ENCODE data around the gene FERD3L. TPM values are rescaled to one million over a fixed set of nuclear protein-coding genes. Genes with fewer than 3 reads are reported as not detected.

Gene FERD3L
- total RNA-seq, 1 donor from 2014 or later: not detected

GRCh38 chr7:19107356-19108146 lies 37.7 kb downstream of the FERD3L start:
- DNase-seq: no peak
- no peak overlapping the region for H3K27ac ChIP-seq
- peak overlapping the region; percentile 45 for H3K4me3 ChIP-seq
- H3K27me3 ChIP-seq (ENCODE audit: low read depth): peaks cover 94% of the 10 kb centered on the region
- peak in 1 of 2 donors; percentile 35 for ATAC-seq
- H3K4me1 ChIP-seq: peaks cover 18% of the 10 kb centered on the region
- H3K36me3 ChIP-seq: no peaks in the 10 kb centered on the region
- intact Hi-C loops (cut with DNase I): no loop called here
- TF ChIP-seq CTCF (IDR thresholded peaks at IDR 0.05): no peak
- H3K9me3 ChIP-seq: no peaks in the 10 kb centered on the region

GRCh38 chr7:19107081-19107355 lies 38.2 kb downstream of the FERD3L start:
- peak in 1 of 2 donors; percentile 11 for ATAC-seq
- H3K27ac ChIP-seq: no peak overlapping the region
- TF ChIP-seq CTCF (IDR thresholded peaks at IDR 0.05): no peak
- H3K4me1 ChIP-seq: peaks cover 18% of the 10 kb centered on the region
- DNase-seq: no peak
- no peaks in the 10 kb centered on the region for H3K36me3 ChIP-seq
- peak overlapping the region; percentile 45 for H3K4me3 ChIP-seq
- no peaks in the 10 kb centered on the region for H3K9me3 ChIP-seq
- H3K27me3 ChIP-seq (ENCODE audit: low read depth): peaks cover 94% of the 10 kb centered on the region
- intact Hi-C loops (cut with DNase I): no loop called here

- H3K4me1 ChIP-seq: peaks cover 18% of the 10 kb centered on the region
- intact Hi-C loops (cut with DNase I): no loop called here
- no peaks in the 10 kb centered on the region for H3K36me3 ChIP-seq
- peak in 1 of 2 donors; percentile 16 for ATAC-seq
- no peak overlapping the region for H3K27ac ChIP-seq
- peak overlapping the region; percentile 29 for H3K4me3 ChIP-seq
- no peaks in the 10 kb centered on the region for H3K9me3 ChIP-seq
- H3K27me3 ChIP-seq (ENCODE audit: low read depth): peaks cover 95% of the 10 kb centered on the region
- DNase-seq: no peak
- no peak for TF ChIP-seq CTCF (IDR thresholded peaks at IDR 0.05)
Observed at GRCh38 chr7:19106241-19107080, 38.8 kb downstream of the FERD3L start.

GRCh38 chr7:19105546-19105945 lies 39.7 kb downstream of the FERD3L start:
- Histone ChIP-seq H3K27me3 (ENCODE audit: low read depth) (peaks cover 87% of the 10 kb centered on the region), H3K27ac (no peak overlapping the region), H3K36me3 (no peaks in the 10 kb centered on the region), H3K9me3 (no peaks in the 10 kb centered on the region), H3K4me3 (no peak overlapping the region), H3K4me1 (peaks cover 18% of the 10 kb centered on the region)
- ATAC-seq: no peak
- intact Hi-C loops (cut with DNase I): no loop called here
- no peak for DNase-seq
- no peak for TF ChIP-seq CTCF (IDR thresholded peaks at IDR 0.05)

GRCh38 chr7:19104811-19105210 lies 40.4 kb downstream of the FERD3L start:
- intact Hi-C loops (cut with DNase I): no loop called here
- TF ChIP-seq CTCF (IDR thresholded peaks at IDR 0.05): no peak
- Histone ChIP-seq H3K4me3 (no peak overlapping the region), H3K4me1 (peaks cover 18% of the 10 kb centered on the region), H3K27me3 (ENCODE audit: low read depth) (peaks cover 79% of the 10 kb centered on the region), H3K9me3 (no peaks in the 10 kb centered on the region), H3K36me3 (no peaks in the 10 kb centered on the region), H3K27ac (no peak overlapping the region)
- ATAC-seq (no peak), DNase-seq (no peak)
